ENCODE results near the gene UCP2. TPM values are rescaled to one million over a fixed set of nuclear protein-coding genes. Genes with fewer than 3 reads are reported as not detected.

Gene UCP2
- total and polyA plus RNA-seq, 9 of the 15 experiments (the other 6 are each of a cell fraction or from before 2014, with no cell fraction given), result 19.2 to 216 (median 87.9) TPM

DNA sequence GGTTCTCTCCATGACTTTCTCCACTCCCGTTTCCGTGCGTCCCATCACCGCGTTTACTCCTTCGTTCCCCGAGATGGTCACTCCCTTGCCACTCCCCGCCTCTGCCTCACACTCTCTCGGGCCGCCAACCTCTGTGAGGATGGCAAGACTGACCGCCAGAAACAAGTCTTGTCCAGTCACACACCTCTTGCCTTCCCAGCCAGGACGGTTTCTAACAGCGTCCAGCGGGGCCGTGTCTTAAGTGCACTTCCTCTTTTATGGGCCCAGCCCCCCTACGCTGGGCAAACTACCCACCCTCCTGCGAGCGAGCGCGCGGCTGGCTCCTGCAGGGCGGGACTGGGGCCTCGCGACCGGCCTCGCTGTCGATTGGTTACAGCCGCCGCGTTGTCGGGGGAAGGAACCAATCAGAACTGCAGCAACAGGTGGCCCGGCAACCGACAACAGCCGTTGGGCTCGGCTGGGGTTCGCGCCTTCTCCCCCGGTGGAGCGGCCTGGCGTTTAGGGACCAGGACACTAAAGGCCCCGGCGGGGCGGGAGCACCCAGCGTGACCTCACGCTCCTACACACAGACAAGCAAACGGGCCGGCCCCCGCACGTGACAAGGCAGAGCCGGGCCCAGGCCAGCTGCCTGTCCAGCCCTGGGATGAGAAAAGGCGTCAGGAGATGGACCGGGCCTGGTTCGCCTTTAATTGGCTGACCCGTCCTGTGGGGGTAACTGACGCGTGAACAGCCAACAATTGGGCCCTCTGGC, 522 bp upstream of the UCP2 start (continued):
- TF ChIP-seq, protein P1, sequence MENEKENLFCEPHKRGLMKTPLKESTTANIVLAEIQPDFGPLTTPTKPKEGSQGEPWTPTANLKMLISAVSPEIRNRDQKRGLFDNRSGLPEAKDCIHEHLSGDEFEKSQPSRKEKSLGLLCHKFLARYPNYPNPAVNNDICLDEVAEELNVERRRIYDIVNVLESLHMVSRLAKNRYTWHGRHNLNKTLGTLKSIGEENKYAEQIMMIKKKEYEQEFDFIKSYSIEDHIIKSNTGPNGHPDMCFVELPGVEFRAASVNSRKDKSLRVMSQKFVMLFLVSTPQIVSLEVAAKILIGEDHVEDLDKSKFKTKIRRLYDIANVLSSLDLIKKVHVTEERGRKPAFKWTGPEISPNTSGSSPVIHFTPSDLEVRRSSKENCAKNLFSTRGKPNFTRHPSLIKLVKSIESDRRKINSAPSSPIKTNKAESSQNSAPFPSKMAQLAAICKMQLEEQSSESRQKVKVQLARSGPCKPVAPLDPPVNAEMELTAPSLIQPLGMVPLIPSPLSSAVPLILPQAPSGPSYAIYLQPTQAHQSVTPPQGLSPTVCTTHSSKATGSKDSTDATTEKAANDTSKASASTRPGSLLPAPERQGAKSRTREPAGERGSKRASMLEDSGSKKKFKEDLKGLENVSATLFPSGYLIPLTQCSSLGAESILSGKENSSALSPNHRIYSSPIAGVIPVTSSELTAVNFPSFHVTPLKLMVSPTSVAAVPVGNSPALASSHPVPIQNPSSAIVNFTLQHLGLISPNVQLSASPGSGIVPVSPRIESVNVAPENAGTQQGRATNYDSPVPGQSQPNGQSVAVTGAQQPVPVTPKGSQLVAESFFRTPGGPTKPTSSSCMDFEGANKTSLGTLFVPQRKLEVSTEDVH (IDR thresholded peaks at IDR 0.05; ENCODE audit: low read depth, partially characterized antibody), result peak; percentile 66
- TF ChIP-seq TAF9B (IDR thresholded peaks at IDR 0.05; ENCODE audit: partially characterized antibody) (peak; percentile 77), RFX5 (IDR thresholded peaks at IDR 0.05; ENCODE audit: low read depth, low read length) (peak; percentile 58; the same call in 1 of the 2 replicates), KAT2B (IDR thresholded peaks at IDR 0.05; ENCODE audit: low read depth, low read length) (no peak), GTF2E2 (tag; IDR thresholded peaks at IDR 0.05) (no peak; the same call in 1 of the 2 replicates), ZNF224 (CRISPR knock-in tag; IDR thresholded peaks at IDR 0.05) (no peak; the same call in 1 of the 2 replicates), MEF2D (tag; conservative IDR thresholded peaks at IDR 0.05; ENCODE audit: low read depth) (no peak), FOXA1 (IDR thresholded peaks at IDR 0.05; ENCODE audit: borderline replicate concordance) (no peak), MTA3 (IDR thresholded peaks at IDR 0.05; ENCODE audit: borderline replicate concordance) (peak; percentile 86; the same call in 1 of the 2 replicates), ZNF140 (CRISPR knock-in tag; IDR thresholded peaks at IDR 0.05) (no peak), ARHGAP35 (IDR thresholded peaks at IDR 0.05; ENCODE audit: partially characterized antibody) (no peak), BRD9 (IDR thresholded peaks at IDR 0.05; ENCODE audit: low read depth, partially characterized antibody) (peak; percentile 77), FIP1L1 (IDR thresholded peaks at IDR 0.05; ENCODE audit: low read depth, low read length, poor library complexity, severe bottlenecking) (peak; percentile 83)
- TF ChIP-seq, protein P2, sequence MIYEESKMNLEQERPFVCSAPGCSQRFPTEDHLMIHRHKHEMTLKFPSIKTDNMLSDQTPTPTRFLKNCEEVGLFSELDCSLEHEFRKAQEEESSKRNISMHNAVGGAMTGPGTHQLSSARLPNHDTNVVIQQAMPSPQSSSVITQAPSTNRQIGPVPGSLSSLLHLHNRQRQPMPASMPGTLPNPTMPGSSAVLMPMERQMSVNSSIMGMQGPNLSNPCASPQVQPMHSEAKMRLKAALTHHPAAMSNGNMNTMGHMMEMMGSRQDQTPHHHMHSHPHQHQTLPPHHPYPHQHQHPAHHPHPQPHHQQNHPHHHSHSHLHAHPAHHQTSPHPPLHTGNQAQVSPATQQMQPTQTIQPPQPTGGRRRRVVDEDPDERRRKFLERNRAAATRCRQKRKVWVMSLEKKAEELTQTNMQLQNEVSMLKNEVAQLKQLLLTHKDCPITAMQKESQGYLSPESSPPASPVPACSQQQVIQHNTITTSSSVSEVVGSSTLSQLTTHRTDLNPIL (CRISPR knock-in tag; IDR thresholded peaks at IDR 0.05), result no peak
- TF ChIP-seq, protein P3, sequence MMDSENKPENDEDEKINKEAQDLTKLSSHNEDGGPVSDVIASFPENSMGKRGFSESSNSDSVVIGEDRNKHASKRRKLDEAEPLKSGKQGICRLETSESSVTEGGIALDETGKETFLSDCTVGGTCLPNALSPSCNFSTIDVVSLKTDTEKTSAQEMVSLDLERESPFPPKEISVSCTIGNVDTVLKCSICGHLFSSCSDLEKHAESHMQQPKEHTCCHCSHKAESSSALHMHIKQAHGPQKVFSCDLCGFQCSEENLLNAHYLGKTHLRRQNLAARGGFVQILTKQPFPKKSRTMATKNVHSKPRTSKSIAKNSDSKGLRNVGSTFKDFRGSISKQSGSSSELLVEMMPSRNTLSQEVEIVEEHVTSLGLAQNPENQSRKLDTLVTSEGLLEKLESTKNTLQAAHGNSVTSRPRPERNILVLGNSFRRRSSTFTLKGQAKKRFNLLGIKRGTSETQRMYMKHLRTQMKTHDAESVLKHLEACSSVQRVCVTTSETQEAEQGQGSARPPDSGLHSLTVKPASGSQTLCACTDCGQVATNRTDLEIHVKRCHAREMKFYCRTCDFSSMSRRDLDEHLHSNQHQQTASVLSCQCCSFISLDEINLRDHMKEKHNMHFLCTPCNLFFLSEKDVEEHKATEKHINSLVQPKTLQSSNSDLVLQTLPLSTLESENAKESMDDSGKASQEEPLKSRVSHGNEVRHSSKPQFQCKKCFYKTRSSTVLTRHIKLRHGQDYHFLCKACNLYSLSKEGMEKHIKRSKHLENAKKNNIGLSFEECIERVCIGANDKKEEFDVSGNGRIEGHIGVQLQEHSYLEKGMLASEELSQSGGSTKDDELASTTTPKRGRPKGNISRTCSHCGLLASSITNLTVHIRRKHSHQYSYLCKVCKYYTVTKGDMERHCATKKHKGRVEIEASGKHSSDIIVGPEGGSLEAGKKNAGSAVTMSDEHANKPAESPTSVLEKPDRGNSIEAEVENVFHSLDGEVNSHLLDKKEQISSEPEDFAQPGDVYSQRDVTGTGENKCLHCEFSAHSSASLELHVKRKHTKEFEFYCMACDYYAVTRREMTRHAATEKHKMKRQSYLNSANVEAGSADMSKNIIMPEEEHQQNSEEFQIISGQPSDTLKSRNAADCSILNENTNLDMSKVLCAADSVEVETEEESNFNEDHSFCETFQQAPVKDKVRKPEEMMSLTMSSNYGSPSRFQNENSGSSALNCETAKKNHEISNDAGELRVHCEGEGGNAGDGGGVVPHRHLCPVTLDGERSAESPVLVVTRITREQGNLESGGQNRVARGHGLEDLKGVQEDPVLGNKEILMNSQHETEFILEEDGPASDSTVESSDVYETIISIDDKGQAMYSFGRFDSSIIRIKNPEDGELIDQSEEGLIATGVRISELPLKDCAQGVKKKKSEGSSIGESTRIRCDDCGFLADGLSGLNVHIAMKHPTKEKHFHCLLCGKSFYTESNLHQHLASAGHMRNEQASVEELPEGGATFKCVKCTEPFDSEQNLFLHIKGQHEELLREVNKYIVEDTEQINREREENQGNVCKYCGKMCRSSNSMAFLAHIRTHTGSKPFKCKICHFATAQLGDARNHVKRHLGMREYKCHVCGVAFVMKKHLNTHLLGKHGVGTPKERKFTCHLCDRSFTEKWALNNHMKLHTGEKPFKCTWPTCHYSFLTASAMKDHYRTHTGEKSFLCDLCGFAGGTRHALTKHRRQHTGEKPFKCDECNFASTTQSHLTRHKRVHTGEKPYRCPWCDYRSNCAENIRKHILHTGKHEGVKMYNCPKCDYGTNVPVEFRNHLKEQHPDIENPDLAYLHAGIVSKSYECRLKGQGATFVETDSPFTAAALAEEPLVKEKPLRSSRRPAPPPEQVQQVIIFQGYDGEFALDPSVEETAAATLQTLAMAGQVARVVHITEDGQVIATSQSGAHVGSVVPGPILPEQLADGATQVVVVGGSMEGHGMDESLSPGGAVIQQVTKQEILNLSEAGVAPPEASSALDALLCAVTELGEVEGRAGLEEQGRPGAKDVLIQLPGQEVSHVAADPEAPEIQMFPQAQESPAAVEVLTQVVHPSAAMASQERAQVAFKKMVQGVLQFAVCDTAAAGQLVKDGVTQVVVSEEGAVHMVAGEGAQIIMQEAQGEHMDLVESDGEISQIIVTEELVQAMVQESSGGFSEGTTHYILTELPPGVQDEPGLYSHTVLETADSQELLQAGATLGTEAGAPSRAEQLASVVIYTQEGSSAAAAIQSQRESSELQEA (IDR thresholded peaks at IDR 0.05; ENCODE audit: low read depth), result no peak

All from K562 (cell line).